Endothelial cell of umbilical vein (primary cell): Measurements from ENCODE around the gene CIB4. TPM values are rescaled to one million over a fixed set of nuclear protein-coding genes. Genes with fewer than 3 reads are reported as not detected.

ENCODE experiments used
- BruUV-seq: library from RNA; stranded (reverse); fragments of 400-500 nt; replicated peaks from 2 replicates; lab custom pipeline; 2021; lab: Mats Ljungman, UMichigan
- CTCF ChIA-PET: fragments of 300-600, 350-600 bp; sonication (Branson Sonifier 250); formaldehyde crosslinking; loops from one replicate; lab custom pipeline; 2021; ENCODE audit warnings: antibody characterized with exemption, inconsistent platforms; lab: Charles Lee
- POLR2A ChIA-PET: fragments of 300-600, 350-600 bp; sonication (Branson Sonifier 250); formaldehyde crosslinking; loops from one replicate; lab custom pipeline; 2021; ENCODE audit warnings: antibody characterized with exemption, inconsistent platforms; lab: Charles Lee
- DNase-seq: peaks from one replicate; pipeline ENCODE4 v3.0.0-alpha.2; 2011; ENCODE audit warnings: low read depth, low spot score
- FAIRE-seq: peaks from 2 replicates; lab custom pipeline; 2011; peaks lifted over from hg19 to GRCh38; lab: Jason Lieb, UNC
- H2AFZ ChIP-seq: 2 replicates; pipeline ENCODE4 v1.6.0; 2012; ENCODE audit warnings: low read depth, low read length, control low read depth, inconsistent platforms
- H3K27ac ChIP-seq: 2 replicates; pipeline ENCODE4 v1.5.1; 2011; ENCODE audit warnings: low read depth, mild to moderate bottlenecking, control low read depth, low read length, moderate library complexity; ENCODE audit not compliant: insufficient read depth
- H3K27me3 ChIP-seq, 2 experiments: 2 replicates each; pipeline versions ENCODE4 v1.6.0 to v1.6.1; 2011; ENCODE audit warnings: low read length in 2 of 2, mixed read lengths in 1 of 2; ENCODE audit not compliant: control insufficient read depth in 2 of 2, insufficient read depth in 2 of 2
- H3K36me3 ChIP-seq, 2 experiments: 2 replicates in 1 of 2; 3 replicates in 1 of 2; pipeline ENCODE4 v1.5.1; 2011; ENCODE audit warnings: low read length in 2 of 2, mild to moderate bottlenecking in 1 of 2, moderate library complexity in 1 of 2; ENCODE audit not compliant: control insufficient read depth in 2 of 2, insufficient read depth in 2 of 2; ENCODE audit errors: extremely low read depth in 1 of 2
- H3K4me1 ChIP-seq: 3 replicates; pipeline ENCODE4 v1.5.1; 2011; ENCODE audit warnings: mild to moderate bottlenecking, low read length; ENCODE audit not compliant: control insufficient read depth, insufficient read depth; ENCODE audit errors: extremely low read depth
- H3K4me2 ChIP-seq: 2 replicates; pipeline ENCODE4 v1.6.1; 2011; ENCODE audit warnings: low read length, control low read depth, mixed read lengths; ENCODE audit not compliant: insufficient read depth
- H3K4me3 ChIP-seq, 3 experiments: fragments of 200-600 bp in 1 of 3; sonication (generic), shearing (Covaris generic) in 1 of 3; replicated peaks in 1 of 3; 2 replicates each; pipeline ENCODE4 v1.5.1; 2011 to 2016; ENCODE audit warnings: control low read depth in 3 of 3, low read length in 3 of 3, mild to moderate bottlenecking in 2 of 3, inconsistent platforms in 1 of 3, low read depth in 1 of 3, moderate library complexity in 1 of 3; ENCODE audit not compliant: insufficient read depth in 1 of 3
- H3K79me2 ChIP-seq: 2 replicates; pipeline ENCODE4 v1.6.0; 2012; ENCODE audit warnings: low read length, inconsistent platforms; ENCODE audit not compliant: control insufficient read depth, insufficient read depth
- H3K9ac ChIP-seq: replicated peaks from 2 replicates; pipeline ENCODE3; 2011; ENCODE audit warnings: low read length, control low read depth; ENCODE audit not compliant: insufficient read depth; ENCODE audit errors: extremely low read depth
- H3K9me1 ChIP-seq: replicated peaks from 3 replicates; pipeline ENCODE4 v1.6.0; 2011; ENCODE audit warnings: mild to moderate bottlenecking, low read length; ENCODE audit not compliant: control insufficient read depth, insufficient read depth; ENCODE audit errors: extremely low read depth
- H3K9me3 ChIP-seq: replicated peaks from 2 replicates; pipeline ENCODE4 v1.5.1; 2012; ENCODE audit warnings: low read length, inconsistent platforms; ENCODE audit not compliant: control insufficient read depth, insufficient read depth
- H4K20me1 ChIP-seq: replicated peaks from 2 replicates; pipeline ENCODE3; 2011; ENCODE audit warnings: mild to moderate bottlenecking, low read length; ENCODE audit not compliant: control insufficient read depth, insufficient read depth; ENCODE audit errors: extremely low read depth
- CTCF ChIP-seq, 2 donors: IDR thresholded peaks; 1 replicate in 1 of 2; 2 replicates in 1 of 2; pipeline ENCODE4 v1.5.1; 2011; ENCODE audit warnings: low read length in 2 of 2, mild to moderate bottlenecking in 2 of 2, moderate library complexity in 2 of 2, control low read depth in 1 of 2, inconsistent platforms in 1 of 2, low read depth in 1 of 2; ENCODE audit not compliant: insufficient read depth in 1 of 2; ENCODE audit errors: extremely low read depth in 1 of 2
- EZH2 ChIP-seq: IDR thresholded peaks from 2 replicates; pipeline ENCODE4 v1.6.1; 2012; ENCODE audit warnings: borderline replicate concordance, low read depth, mild to moderate bottlenecking, moderate library complexity, low read length, inconsistent platforms; ENCODE audit not compliant: severe bottlenecking
- FOS ChIP-seq: IDR thresholded peaks from 2 replicates; pipeline ENCODE4 v1.6.1; 2011; ENCODE audit warnings: mild to moderate bottlenecking, low read length, moderate library complexity, borderline replicate concordance; ENCODE audit not compliant: insufficient read depth
- GATA2 ChIP-seq: IDR thresholded peaks from 2 replicates; pipeline ENCODE4 v1.7.0; 2011; ENCODE audit warnings: low read depth, mild to moderate bottlenecking, moderate library complexity, mixed read lengths, low read length; ENCODE audit not compliant: insufficient read length, insufficient read depth
- JUN ChIP-seq: IDR thresholded peaks from 2 replicates; pipeline ENCODE4 v1.6.1; 2011; ENCODE audit warnings: borderline replicate concordance, low read depth; ENCODE audit not compliant: insufficient read length, insufficient read depth
- MAX ChIP-seq: IDR thresholded peaks from 2 replicates; pipeline ENCODE4 v1.6.1; 2011; ENCODE audit not compliant: insufficient read depth, insufficient read length
- MYC ChIP-seq: IDR thresholded peaks from one replicate; pipeline ENCODE4 v1.6.1; 2011; ENCODE audit warnings: mild to moderate bottlenecking, low read depth, low read length
- POLR2A ChIP-seq: IDR thresholded peaks from 2 replicates; pipeline ENCODE4 v1.6.1; 2012; ENCODE audit warnings: low read depth, mild to moderate bottlenecking, control low read depth, low read length
- POLR2AphosphoS5 ChIP-seq: IDR thresholded peaks from 2 replicates; pipeline ENCODE4 v1.6.1; 2012; ENCODE audit warnings: low read depth, mild to moderate bottlenecking, control low read depth, low read length, moderate library complexity; ENCODE audit not compliant: insufficient read depth
- dilution Hi-C: fragments of 300-500 bp; cut with MboI; formaldehyde crosslinking; loops from one replicate; pipeline ENCODE4 v1.15.0; 2019; ENCODE audit warnings: low sequenced_read_pairs; ENCODE audit not compliant: extremely low pct_ligation_motif_present
- intact Hi-C: fragments of 100-400 bp; cut with micrococcal nuclease; formaldehyde crosslinking; loops from one replicate; pipeline ENCODE4 v1.10.0; 2022
- polyA plus RNA-seq, 4 experiments: library from polyadenylated mRNA; depleted of rRNA in 3 of 4; stranded (reverse) in 3 of 4; unstranded in 1 of 4; fragments of >200 nt; gene quantifications; 2 replicates each; pipeline versions ENCODE4 v1.2.1 to v1.2.3, GENCODE V29; 2011 to 2012; ENCODE audit warnings: missing spikeins in 1 of 4
- total RNA-seq: library from RNA; stranded (reverse); gene quantifications from 2 replicates; pipeline ENCODE4 v1.2.3, GENCODE V29; 2021

Gene CIB4
- total and polyA plus RNA-seq, 2 donors (not counting 3 experiments of a cell fraction or from before 2014, with no cell fraction given), result not detected

GRCh38 chr2:26579025-26579722 lies 62.0 kb downstream of the CIB4 start:
- H3K36me3 ChIP-seq, result no peaks in the 10 kb centered on the region
- H3K9me3 ChIP-seq, result no peaks in the 10 kb centered on the region
- no peak overlapping the region for H2AFZ ChIP-seq
- no peak for TF ChIP-seq POLR2A
- TF ChIP-seq FOS, result no peak
- no peak for TF ChIP-seq CTCF (IDR thresholded peaks at IDR 0.05; ENCODE audit: extremely low read depth in 1 of 2, insufficient read depth in 1 of 2, low read depth in 1 of 2, low read length in 2 of 2)
- TF ChIP-seq MYC, result no peak
- no peak for TF ChIP-seq POLR2AphosphoS5
- no peak for TF ChIP-seq EZH2
- no peak for TF ChIP-seq GATA2
- TF ChIP-seq MAX, result no peak
- TF ChIP-seq JUN, result no peak
- H3K27ac ChIP-seq, result no peak overlapping the region
- no peaks in the 10 kb centered on the region for H3K79me2 ChIP-seq
- FAIRE-seq (no peak), DNase-seq (no peak)
- no peaks in the 10 kb centered on the region for H3K4me1 ChIP-seq
- intact Hi-C loops (loop anchor here (5.0 kb wide), 1 partner anchor 47 kb away; no protein-coding TSS in a partner anchor), dilution Hi-C loops (no loop called here)
- BruUV-seq, result no TSS peak
- no peak overlapping the region for H3K4me2 ChIP-seq
- H3K9ac ChIP-seq, result no peak overlapping the region
- H3K4me3 ChIP-seq, result no peak overlapping the region
- POLR2A ChIA-PET, result no interaction called here
- H4K20me1 ChIP-seq, result no peaks in the 10 kb centered on the region
- CTCF ChIA-PET, result interaction anchor here (0.5 to 3.5 kb wide), 12 partner anchors 9 to 243 kb away, joined by 3 to 35 read pairs (median 8); a partner anchor contains a TSS
- no peaks in the 10 kb centered on the region for H3K9me1 ChIP-seq
- peaks cover 0 to 6% of the 10 kb centered on the region in 2 experiments for H3K27me3 ChIP-seq
